H1 (cell line): ENCODE data around the gene NT5DC3. TPM values are rescaled to one million over a fixed set of nuclear protein-coding genes. Genes with fewer than 3 reads are reported as not detected.

Experiments used
- CTCF ChIA-PET: fragments of 300-600 bp; sonication (Branson Sonifier 250); formaldehyde crosslinking; loops from one replicate; lab custom pipeline; 2021; ENCODE audit not compliant: partially characterized antibody; lab: Charles Lee
- POLR2A ChIA-PET: fragments of 300-600 bp; sonication (Branson Sonifier 250); formaldehyde crosslinking; loops from one replicate; lab custom pipeline; 2021; ENCODE audit warnings: inconsistent platforms; ENCODE audit not compliant: partially characterized antibody; lab: Charles Lee
- DNase-seq, 2 experiments: peaks; one replicate each; pipeline versions ENCODE4 v3.0.0 to v3.0.0-alpha.2; 2010 to 2022; ENCODE audit warnings: low spot score in 2 of 2, low read depth in 1 of 2, mixed read lengths in 1 of 2
- FAIRE-seq: peaks from 2 replicates; lab custom pipeline; 2011; peaks lifted over from hg19 to GRCh38; lab: Jason Lieb, UNC
- H2AFZ ChIP-seq: 2 replicates; pipeline ENCODE4 v1.8.1; 2012; ENCODE audit warnings: low read length, inconsistent platforms
- H2AK5ac ChIP-seq: 2 replicates; pipeline ENCODE4 v1.6.1; 2013; ENCODE audit warnings: low read depth, low read length
- H2BK120ac ChIP-seq: replicated peaks from 2 replicates; pipeline ENCODE3; 2013; ENCODE audit warnings: low read depth, low read length, inconsistent platforms
- H2BK12ac ChIP-seq: 2 replicates; pipeline ENCODE4 v1.6.1; 2013; ENCODE audit warnings: low read depth, low read length
- H2BK15ac ChIP-seq: 2 replicates; pipeline ENCODE4 v1.6.1; 2013; ENCODE audit warnings: low read length
- H2BK20ac ChIP-seq: 2 replicates; pipeline ENCODE4 v1.6.1; 2013; ENCODE audit warnings: low read length
- H2BK5ac ChIP-seq: 2 replicates; pipeline ENCODE4 v1.6.1; 2013; ENCODE audit warnings: low read depth, low read length
- H3K14ac ChIP-seq: 2 replicates; pipeline ENCODE4 v1.6.1; 2013; ENCODE audit warnings: inconsistent platforms; ENCODE audit not compliant: insufficient read length
- H3K18ac ChIP-seq: 2 replicates; pipeline ENCODE4 v1.6.1; 2013; ENCODE audit warnings: low read length; ENCODE audit errors: extremely low read depth
- H3K23ac ChIP-seq: 2 replicates; pipeline ENCODE4 v1.6.1; 2013; ENCODE audit warnings: inconsistent platforms; ENCODE audit not compliant: insufficient read length
- H3K23me2 ChIP-seq: 2 replicates; pipeline ENCODE4 v1.6.1; 2013; ENCODE audit warnings: low read depth, low read length
- H3K27ac ChIP-seq: 2 replicates; pipeline ENCODE4 v1.6.1; 2011; ENCODE audit warnings: low read depth, low read length, inconsistent platforms
- H3K27me3 ChIP-seq, 4 experiments: replicated peaks in 1 of 4; 1 replicate in 1 of 4; 2 replicates in 3 of 4; pipeline versions ENCODE4 v1.6.1 to v1.8.1; 2011 to 2013; ENCODE audit warnings: low read length in 3 of 4, mild to moderate bottlenecking in 3 of 4, inconsistent platforms in 2 of 4, mixed read lengths in 2 of 4, moderate library complexity in 1 of 4; ENCODE audit not compliant: control insufficient read depth in 3 of 4, insufficient read depth in 3 of 4; ENCODE audit errors: extremely low read depth in 1 of 4
- H3K36me3 ChIP-seq, 4 experiments: 2 replicates each; pipeline versions ENCODE4 v1.6.1 to v1.8.1; 2011 to 2013; ENCODE audit warnings: mild to moderate bottlenecking in 4 of 4, low read length in 3 of 4, moderate library complexity in 2 of 4, control low read depth in 1 of 4, inconsistent platforms in 1 of 4; ENCODE audit not compliant: insufficient read depth in 4 of 4, control insufficient read depth in 2 of 4
- H3K4ac ChIP-seq: replicated peaks from 2 replicates; pipeline ENCODE3; 2013; ENCODE audit warnings: low read length, low read depth, mixed read lengths, inconsistent platforms; ENCODE audit not compliant: insufficient read length
- H3K4me1 ChIP-seq, 4 experiments: replicated peaks in 1 of 4; 1 replicate in 1 of 4; 2 replicates in 3 of 4; pipeline versions ENCODE4 v1.6.1 to v1.8.1; 2011 to 2013; ENCODE audit warnings: low read length in 3 of 4, inconsistent platforms in 2 of 4, mixed read lengths in 1 of 4; ENCODE audit not compliant: insufficient read depth in 4 of 4, control insufficient read depth in 3 of 4
- H3K4me2 ChIP-seq, 2 experiments: 2 replicates each; pipeline versions ENCODE4 v1.6.1 to v1.8.1; 2011 to 2013; ENCODE audit warnings: low read depth in 2 of 2, low read length in 2 of 2, control low read depth in 1 of 2, inconsistent platforms in 1 of 2, mild to moderate bottlenecking in 1 of 2; ENCODE audit not compliant: insufficient read depth in 1 of 2
- H3K4me3 ChIP-seq, 4 experiments: fragments of 200-600, 300-600 bp in 1 of 4; sonication (generic), shearing (Covaris generic), sonication (Bioruptor Twin) in 1 of 4; 2 replicates each; pipeline versions ENCODE4 v1.5.1 to v1.8.1; 2011 to 2016; ENCODE audit warnings: low read length in 4 of 4, low read depth in 3 of 4, control low read depth in 2 of 4, inconsistent platforms in 2 of 4, mild to moderate bottlenecking in 2 of 4, mixed read lengths in 1 of 4, moderate library complexity in 1 of 4; ENCODE audit not compliant: insufficient read depth in 2 of 4; ENCODE audit errors: extremely low read depth in 1 of 4
- H3K56ac ChIP-seq: replicated peaks from 2 replicates; pipeline ENCODE3; 2013; ENCODE audit warnings: low read depth, mild to moderate bottlenecking, mixed read lengths, low read length, inconsistent platforms; ENCODE audit not compliant: insufficient read length
- H3K79me1 ChIP-seq: 2 replicates; pipeline ENCODE4 v1.6.1; 2013; ENCODE audit warnings: low read depth, low read length, control low read depth
- H3K79me2 ChIP-seq, 2 experiments: 2 replicates each; pipeline versions ENCODE4 v1.6.1 to v1.8.1; 2012 to 2013; ENCODE audit warnings: low read length in 2 of 2, mild to moderate bottlenecking in 2 of 2, inconsistent platforms in 1 of 2; ENCODE audit not compliant: insufficient read depth in 2 of 2, control insufficient read depth in 1 of 2
- H3K9ac ChIP-seq, 4 experiments: replicated peaks in 1 of 4; 1 replicate in 1 of 4; 2 replicates in 3 of 4; pipeline versions ENCODE4 v1.6.1 to v1.8.1; 2011 to 2013; ENCODE audit warnings: low read depth in 3 of 4, low read length in 3 of 4, control low read depth in 2 of 4, mild to moderate bottlenecking in 2 of 4, moderate library complexity in 2 of 4, inconsistent platforms in 1 of 4; ENCODE audit errors: extremely low read depth in 1 of 4
- H3K9me3 ChIP-seq, 2 experiments: 2 replicates each; pipeline versions ENCODE4 v1.6.1 to v1.8.1; 2012 to 2013; ENCODE audit warnings: mild to moderate bottlenecking in 2 of 2, moderate library complexity in 2 of 2, control low read depth in 1 of 2, inconsistent platforms in 1 of 2, low read depth in 1 of 2, low read length in 1 of 2, mixed read lengths in 1 of 2; ENCODE audit not compliant: insufficient read depth in 2 of 2
- H4K20me1 ChIP-seq, 2 experiments: replicated peaks in 1 of 2; 2 replicates each; pipeline versions ENCODE3 to v1.8.1; 2011 to 2013; ENCODE audit warnings: inconsistent platforms in 2 of 2, low read length in 2 of 2, mild to moderate bottlenecking in 1 of 2; ENCODE audit not compliant: insufficient read depth in 2 of 2, control insufficient read depth in 1 of 2
- H4K5ac ChIP-seq: 2 replicates; pipeline ENCODE4 v1.6.1; 2013; ENCODE audit warnings: low read length, low read depth, mixed read lengths, inconsistent platforms; ENCODE audit not compliant: insufficient read length
- H4K8ac ChIP-seq: 2 replicates; pipeline ENCODE4 v1.8.0; 2013; ENCODE audit warnings: mild to moderate bottlenecking, moderate library complexity, low read length, inconsistent platforms; ENCODE audit not compliant: insufficient read depth; ENCODE audit errors: extremely low read depth
- H4K91ac ChIP-seq: replicated peaks from 2 replicates; pipeline ENCODE3; 2013; ENCODE audit warnings: low read length, mixed read lengths, inconsistent platforms; ENCODE audit not compliant: insufficient read length
- CBX5 ChIP-seq: fragments of 300-800, 300-1000 bp; sonication (generic); IDR thresholded peaks from 2 replicates; pipeline ENCODE4 v1.7.1; 2016; ENCODE audit warnings: antibody characterized with exemption, low read length, low read depth
- CEBPB ChIP-seq: IDR thresholded peaks from 2 replicates; pipeline ENCODE4 v1.6.1; 2012; ENCODE audit warnings: low read depth, low read length
- CHD1 ChIP-seq: IDR thresholded peaks from 2 replicates; pipeline ENCODE4 v1.6.1; 2012; ENCODE audit warnings: low read depth, low read length, improper control_type of control experiment
- CHD2 ChIP-seq: IDR thresholded peaks from 2 replicates; pipeline ENCODE4 v1.6.1; 2012; ENCODE audit warnings: low read length, improper control_type of control experiment
- FOSL1 ChIP-seq: IDR thresholded peaks from 2 replicates; pipeline ENCODE4 v1.6.1; 2011; ENCODE audit warnings: mild to moderate bottlenecking, low read depth, low read length, moderate library complexity; ENCODE audit not compliant: insufficient read depth
- KDM1A ChIP-seq: fragments of 200-600, 300-600 bp; sonication (generic); IDR thresholded peaks from 2 replicates; pipeline ENCODE4 v1.7.1; 2016; ENCODE audit warnings: mild to moderate bottlenecking, low read length, borderline replicate concordance
- PHF8 ChIP-seq: fragments of 200-600 bp; sonication (generic); conservative IDR thresholded peaks from 2 replicates; pipeline ENCODE4 v1.7.1; 2012; ENCODE audit warnings: low read depth, mild to moderate bottlenecking, inconsistent platforms, low read length, moderate library complexity
- POLR2A ChIP-seq, 2 experiments: IDR thresholded peaks; 1 replicate in 1 of 2; 2 replicates in 1 of 2; pipeline ENCODE4 v1.6.1; 2011; ENCODE audit warnings: low read depth in 2 of 2, low read length in 2 of 2, mild to moderate bottlenecking in 2 of 2; ENCODE audit errors: control extremely low read depth in 1 of 2
- RFX5 ChIP-seq: IDR thresholded peaks from 2 replicates; pipeline ENCODE4 v1.6.1; 2011; ENCODE audit warnings: low read depth, low read length, improper control_type of control experiment, borderline replicate concordance
- RNF2 ChIP-seq: fragments of 200-900, 300-1000 bp; sonication (generic); IDR thresholded peaks from 2 replicates; pipeline ENCODE4 v1.7.1; 2016; ENCODE audit warnings: borderline replicate concordance, low read depth, mild to moderate bottlenecking, antibody characterized with exemption, low read length; ENCODE audit not compliant: poor library complexity, severe bottlenecking; ENCODE audit errors: missing control alignments
- RXRA ChIP-seq: IDR thresholded peaks from 2 replicates; pipeline ENCODE4 v1.6.1; 2011; ENCODE audit warnings: low read depth, mild to moderate bottlenecking, low read length, moderate library complexity; ENCODE audit not compliant: insufficient read depth
- SAP30 ChIP-seq: fragments of 300-600 bp; sonication (generic); IDR thresholded peaks from 2 replicates; pipeline ENCODE4 v1.7.1; 2012; ENCODE audit warnings: low read length, moderate library complexity, mild to moderate bottlenecking, inconsistent platforms; ENCODE audit not compliant: insufficient read depth, insufficient replicate concordance
- SP4 ChIP-seq: IDR thresholded peaks from 2 replicates; pipeline ENCODE4 v1.6.1; 2012; ENCODE audit warnings: low read length, inconsistent platforms
- SRF ChIP-seq: IDR thresholded peaks from 2 replicates; pipeline ENCODE4 v1.6.1; 2011; ENCODE audit warnings: mild to moderate bottlenecking, low read depth, low read length, moderate library complexity
- SUZ12 ChIP-seq: fragments of 200-600 bp; sonication (generic); IDR thresholded peaks from 2 replicates; pipeline ENCODE4 v1.6.1; 2012; ENCODE audit warnings: mild to moderate bottlenecking, inconsistent platforms, low read length, moderate library complexity, mixed read lengths
- TAF1 ChIP-seq: IDR thresholded peaks from 2 replicates; pipeline ENCODE4 v1.6.1; 2011; ENCODE audit warnings: mild to moderate bottlenecking, low read depth, low read length
- WGBS, 2 experiments: shearing (Covaris generic) in 1 of 2; methylation state at CpG; one replicate each; pipeline versions ENCODE4 v1.1.6 to v1.1.7; 2013 to 2015; ENCODE audit warnings: low lambda C conversion rate in 2 of 2, mixed read lengths in 2 of 2, inconsistent platforms in 1 of 2, low coverage in 1 of 2, missing lambda C conversion rate in 1 of 2; ENCODE audit not compliant: insufficient replicate concordance in 2 of 2, insufficient coverage in 1 of 2, insufficient read length in 1 of 2; ENCODE audit errors: extremely low coverage in 1 of 2, missing lambda C conversion rate in 1 of 2; 5-methylcytosine and 5-hydroxymethylcytosine counted together
- polyA plus RNA-seq, 7 experiments: library from polyadenylated mRNA; depleted of rRNA in 3 of 7; stranded (reverse) in 5 of 7; unstranded in 2 of 7; fragments of >200 nt in 5 of 7; fragments of 200-250 nt in 2 of 7; gene quantifications; 1 replicate in 5 of 7; 2 replicates in 1 of 7; 4 replicates in 1 of 7; pipeline versions ENCODE4 v1.2.1 to v1.2.3, GENCODE V29; 2011 to 2013; ENCODE audit warnings: missing spikeins in 2 of 7, mixed read lengths in 2 of 7
- total RNA-seq: library from RNA; stranded (reverse); fragmentation: NEBNext Ultra II Directional; extraction: Animal tissue kit (Norgen Biotek cat#: 25700); gene quantifications from 2 replicates; pipeline ENCODE4 v1.2.1, GENCODE V29; 2021

Gene NT5DC3
- total and polyA plus RNA-seq, 2 of the 8 experiments (the other 6 are each of a cell fraction or from before 2014, with no cell fraction given), result 5.4 to 14.8 TPM

DNA sequence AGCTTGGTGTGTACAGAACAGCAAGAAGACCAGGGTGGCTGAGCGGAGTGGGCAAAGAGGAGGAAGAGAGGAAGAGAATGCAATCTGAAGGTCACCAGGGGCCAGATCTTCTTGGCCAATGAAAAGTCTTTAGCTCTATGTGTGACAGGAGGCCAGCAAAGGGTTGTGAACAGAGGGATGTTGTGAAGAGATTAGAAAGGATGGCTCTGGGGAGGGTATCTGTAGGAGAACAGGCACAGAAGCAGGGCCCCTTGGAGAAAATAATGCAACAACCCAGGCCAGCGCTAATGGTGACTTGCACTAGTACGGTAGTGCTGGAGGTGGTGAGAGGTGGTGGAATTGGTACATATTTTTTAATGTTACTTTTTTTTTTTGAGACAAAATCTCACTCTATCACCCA is 97.2 kb downstream of the NT5DC3 start:
- CTCF ChIA-PET, result interaction anchor here (1.2 to 3.1 kb wide), 2 partner anchors 8 to 111 kb away, joined by 4 to 9 read pairs; no protein-coding TSS in a partner anchor
- Histone ChIP-seq H3K18ac (no peak overlapping the region), H3K36me3 (no peaks in the 10 kb centered on the region), H3K23me2 (no peaks in the 10 kb centered on the region; the same call in 1 of the 2 replicates), H3K9me3 (no peaks in the 10 kb centered on the region), H3K79me2 (no peaks in the 10 kb centered on the region), H2AFZ (no peak overlapping the region), H3K4me2 (no peak overlapping the region), H3K4me3 (no peak overlapping the region), H4K8ac (no peak overlapping the region), H3K27me3 (no peaks in the 10 kb centered on the region), H4K5ac (no peak overlapping the region), H3K23ac (no peak overlapping the region), H2BK15ac (no peak overlapping the region), H3K4me1 (no peaks in the 10 kb centered on the region), H2BK12ac (no peak overlapping the region), H2AK5ac (no peak overlapping the region), H3K79me1 (no peaks in the 10 kb centered on the region), H3K56ac (no peak overlapping the region), H3K9ac (no peak overlapping the region), H3K14ac (no peak overlapping the region), H4K20me1 (no peaks in the 10 kb centered on the region), H2BK120ac (no peak overlapping the region), H3K27ac (no peak overlapping the region), H2BK20ac (no peak overlapping the region), H2BK5ac (no peak overlapping the region), H4K91ac (no peak overlapping the region), H3K4ac (no peak overlapping the region)
- POLR2A ChIA-PET, result no interaction called here
- DNase-seq, result no peak
- 85% methylated on average over 3 of the region's 3 CpGs; no CpG with 5 or more reads in 1 of the 2 experiments for WGBS, 2 experiments
- FAIRE-seq, result no peak
- no peak for TF ChIP-seq TAF1
- no peak for TF ChIP-seq KDM1A
- TF ChIP-seq RFX5, result no peak
- TF ChIP-seq PHF8, result no peak
- no peak for TF ChIP-seq SRF
- TF ChIP-seq FOSL1, result no peak
- no peak for TF ChIP-seq SAP30
- no peak for TF ChIP-seq RNF2
- no peak for TF ChIP-seq POLR2A (IDR thresholded peaks at IDR 0.05; ENCODE audit: control extremely low read depth in 1 of 2, low read depth in 2 of 2, low read length in 2 of 2)
- TF ChIP-seq SP4, result no peak
- no peak for TF ChIP-seq CHD2
- no peak for TF ChIP-seq CHD1
- no peak for TF ChIP-seq RXRA
- TF ChIP-seq SUZ12, result no peak
- TF ChIP-seq CEBPB, result no peak
- no peak for TF ChIP-seq CBX5
